ENCODE data around the gene CALN1.
"Not testable (repeated sequence)": the region's sequence is repeated elsewhere in the genome, so short reads cannot be mapped to it uniquely, and the experiment has no call there.

Gene CALN1

GRCh38 chr7:71937840-71938371, 474.2 kb downstream of the CALN1 start:
- no peak for DNase-seq

GRCh38 chr7:71935674-71936073, 476.5 kb downstream of the CALN1 start:
- DNase-seq: no peak

GRCh38 chr7:71933426-71933825, 478.7 kb downstream of the CALN1 start:
- DNase-seq: no peak

GRCh38 chr7:71925663-71926062, 486.5 kb downstream of the CALN1 start:
- no peak for DNase-seq

GRCh38 chr7:71914204-71914603, 497.9 kb downstream of the CALN1 start:
- not testable (repeated sequence) for DNase-seq

DNA sequence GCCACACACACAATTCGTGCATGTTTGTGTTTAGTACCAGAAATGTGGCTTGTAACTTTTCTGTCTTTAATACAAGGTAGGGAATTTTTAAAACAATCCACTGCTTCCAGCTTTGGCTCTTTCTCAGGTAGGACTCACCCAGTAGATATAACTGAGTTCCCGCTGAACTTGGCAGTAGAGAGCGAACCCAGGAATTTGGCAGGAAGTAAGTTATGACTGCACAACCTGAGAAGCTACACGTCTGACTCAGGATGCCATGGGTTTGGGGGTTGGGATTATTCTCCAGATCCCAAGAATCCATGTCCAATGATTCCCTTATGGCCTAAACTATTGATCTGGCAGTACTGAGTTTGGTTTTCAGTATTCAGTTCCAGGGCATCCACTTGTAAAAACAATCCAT, 499.7 kb downstream of the CALN1 start:
- no peak for DNase-seq

- DNase-seq: no peak
Measured at GRCh38 chr7:71911051-71911450, 501.1 kb downstream of the CALN1 start.

DNA sequence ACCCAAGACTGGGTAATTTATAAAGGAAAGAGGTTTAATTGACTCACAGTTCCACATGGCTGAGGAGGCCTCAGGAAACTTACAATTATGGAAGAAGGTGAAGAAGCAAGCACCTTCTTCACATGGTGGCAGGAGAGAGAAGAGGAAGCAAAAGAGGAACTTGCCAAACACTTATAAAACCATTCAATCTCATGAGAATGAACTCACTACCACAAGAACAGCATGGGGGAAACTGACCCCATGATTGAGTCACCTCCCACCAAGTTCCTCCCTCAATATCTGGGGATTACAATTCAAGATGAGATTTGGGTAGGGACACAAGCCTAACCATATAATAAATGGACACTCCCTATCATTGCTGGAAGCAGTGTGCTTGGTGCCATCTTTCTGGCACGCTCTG, 506.3 kb downstream of the CALN1 start:
- no peak for DNase-seq

DNA sequence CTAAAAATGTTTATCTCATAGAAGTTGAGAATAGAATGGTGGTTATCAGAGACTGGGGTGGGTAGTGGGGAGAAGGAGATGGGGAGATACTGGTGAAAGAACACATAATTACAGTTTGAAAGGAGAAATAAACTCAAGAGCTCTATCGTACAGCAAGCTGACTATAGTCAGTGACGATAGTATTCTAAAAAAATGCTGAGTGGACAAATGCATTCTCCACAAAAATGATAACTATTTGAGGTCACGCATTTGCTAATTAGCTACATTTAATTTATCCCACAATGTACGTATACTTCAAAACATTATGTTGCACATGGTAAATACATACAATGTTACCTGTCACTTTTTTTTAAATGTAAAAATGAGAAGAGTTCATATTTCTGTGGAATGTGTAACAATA, 507.7 kb downstream of the CALN1 start:
- no peak for DNase-seq

GRCh38 chr7:71900556-71900955, 511.6 kb downstream of the CALN1 start:
- peak; percentile 46 for DNase-seq

DNA sequence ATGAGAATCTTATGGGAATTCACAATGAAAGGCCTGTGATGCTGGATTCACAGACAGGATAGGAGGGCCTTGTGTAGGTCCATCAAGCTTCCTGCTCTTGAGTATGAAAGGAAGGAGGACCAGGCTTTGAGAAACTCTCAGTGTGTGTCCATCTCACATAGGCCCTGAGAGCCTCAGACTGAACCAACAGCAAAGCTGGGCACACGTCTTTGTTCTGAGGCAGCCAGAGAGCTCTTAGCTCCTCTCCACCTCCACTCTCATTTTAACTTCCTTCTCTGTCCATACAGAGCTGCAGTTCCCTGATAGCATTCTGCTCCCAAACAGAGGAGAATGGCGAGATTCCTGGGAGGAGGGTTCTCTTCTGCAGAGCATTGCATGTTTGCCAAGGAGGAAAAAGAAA, 515.6 kb downstream of the CALN1 start:
- peak; percentile 66 for DNase-seq

DNA sequence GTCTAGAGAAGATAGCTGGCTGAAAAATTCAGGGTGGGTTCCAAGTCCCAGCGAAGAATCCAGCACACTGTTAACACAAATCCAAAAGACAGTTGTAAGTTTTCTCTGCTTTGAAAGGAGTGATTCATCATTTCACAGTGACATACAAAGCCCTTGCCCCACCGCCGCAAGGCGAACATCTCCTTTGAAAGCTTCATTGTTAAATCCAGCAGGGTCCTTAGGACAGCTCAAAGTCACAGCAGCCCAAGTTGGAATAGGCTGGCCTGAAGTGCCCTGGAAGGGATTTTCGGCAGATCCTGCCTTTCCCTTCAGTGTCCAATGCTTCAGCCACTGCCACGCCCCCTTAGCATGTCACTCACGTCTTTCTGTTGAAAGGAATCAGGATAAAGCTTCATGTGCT, 526.1 kb downstream of the CALN1 start:
- no peak for DNase-seq

DNA sequence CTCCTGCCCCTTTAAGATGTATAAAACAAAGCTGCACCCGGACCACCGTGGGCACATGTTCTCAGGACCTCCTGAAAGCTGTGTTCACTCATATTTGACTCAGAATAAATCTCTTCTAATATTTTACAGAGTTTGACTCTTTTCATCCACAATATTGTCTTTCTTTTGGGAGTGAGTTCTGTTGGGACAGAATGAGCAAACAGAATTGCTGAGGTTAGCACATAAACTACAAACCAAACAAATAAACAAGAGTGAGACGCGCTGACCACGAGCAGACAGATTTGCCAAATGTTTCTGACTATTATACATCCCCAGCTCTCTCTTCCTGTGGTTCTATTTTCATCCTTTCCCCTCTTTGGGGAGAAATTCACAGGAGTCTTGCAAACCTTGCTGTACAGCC, 526.7 kb downstream of the CALN1 start:
- no peak for DNase-seq

- DNase-seq: no peak
Measured at GRCh38 chr7:71883415-71883814, 528.7 kb downstream of the CALN1 start.

- no peak for DNase-seq
Measured at GRCh38 chr7:71871446-71871845, 540.7 kb downstream of the CALN1 start.

GRCh38 chr7:71870812-71871211, 541.3 kb downstream of the CALN1 start:
- DNase-seq: no peak

- peak; percentile 34 for DNase-seq
Measured at GRCh38 chr7:71868797-71869196, 543.3 kb downstream of the CALN1 start.

DNA sequence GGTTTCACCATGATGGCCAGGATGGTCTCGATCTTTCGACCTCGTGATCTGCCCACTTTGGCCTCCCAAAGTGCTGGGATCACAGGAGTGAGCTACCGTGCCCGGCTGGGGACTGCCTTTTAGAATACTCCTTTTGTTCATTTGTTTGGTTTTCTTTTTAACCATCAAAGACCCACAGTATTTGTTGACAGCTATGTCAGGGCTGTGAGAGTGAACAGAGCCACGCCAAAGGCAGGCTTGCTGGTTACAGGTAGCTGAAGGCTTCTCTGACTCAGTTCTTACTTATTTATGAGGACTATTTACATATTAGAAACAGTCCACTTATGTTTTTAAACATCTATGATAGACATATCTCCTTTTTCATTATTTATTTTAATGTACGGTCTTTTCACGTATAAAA, 544.5 kb downstream of the CALN1 start:
- no peak for DNase-seq

DNA sequence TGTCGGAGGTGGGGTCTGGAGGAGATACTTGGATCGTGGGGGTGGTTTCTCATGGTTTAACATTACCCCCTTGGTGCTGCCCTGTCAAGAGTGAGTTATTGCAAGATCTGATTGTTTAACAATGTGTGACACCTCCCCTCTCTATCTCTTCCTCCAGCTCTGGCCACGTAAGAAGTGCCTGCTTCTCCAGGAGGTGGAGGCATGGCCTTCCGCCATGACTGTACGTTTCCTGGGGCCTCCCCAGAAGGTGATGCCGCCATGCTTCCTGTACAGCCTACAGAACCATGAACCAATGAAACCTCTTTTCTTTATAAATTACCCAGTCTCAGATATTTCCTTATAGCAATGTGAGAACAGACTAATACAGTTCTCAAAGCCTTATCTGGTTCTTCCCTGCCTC, 547.0 kb downstream of the CALN1 start:
- DNase-seq: no peak

- no peak for DNase-seq
Measured at GRCh38 chr7:71864130-71864529, 548.0 kb downstream of the CALN1 start.

DNA sequence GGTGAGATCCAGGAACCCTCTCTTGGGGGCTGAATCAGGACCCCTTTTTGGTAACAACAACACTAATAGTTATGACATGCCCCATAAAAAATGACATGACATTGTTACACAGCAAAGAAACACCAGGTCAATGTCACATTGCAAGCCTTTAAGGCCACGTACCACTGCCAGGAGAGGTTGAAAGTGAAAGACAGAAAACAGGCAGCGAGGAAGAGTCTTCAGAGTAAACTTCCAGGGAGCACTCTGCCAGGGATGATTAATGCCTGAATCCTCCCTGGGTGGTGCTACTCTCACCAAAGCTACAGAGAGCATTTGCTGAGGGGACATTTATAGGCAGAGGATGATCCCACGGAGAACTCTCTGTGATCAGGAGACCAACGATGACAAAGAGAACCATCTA, 551.6 kb downstream of the CALN1 start:
- DNase-seq: no peak

DNA sequence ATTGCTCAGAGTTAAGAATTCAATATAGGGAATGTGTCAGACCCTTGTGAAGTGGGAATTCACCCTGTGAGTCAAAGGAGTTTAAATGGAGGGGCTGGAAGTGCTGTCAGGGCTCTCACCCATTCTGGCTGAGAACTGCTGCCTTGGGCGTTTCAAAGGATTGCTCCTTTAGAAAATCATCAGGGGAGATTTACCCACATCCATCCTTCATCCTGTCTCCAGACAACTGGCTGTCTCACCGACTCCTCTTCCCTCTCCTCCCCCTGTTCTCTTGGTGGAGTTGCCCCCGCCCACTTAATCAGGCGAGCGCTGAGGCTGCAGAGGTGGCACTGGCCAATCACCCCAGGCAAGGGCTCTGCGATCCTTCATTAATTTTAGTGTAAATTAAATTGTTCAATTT, 554.8 kb downstream of the CALN1 start:
- no peak for DNase-seq

- DNase-seq: no peak
Measured at GRCh38 chr7:71854546-71855397, 557.4 kb downstream of the CALN1 start.

- no peak for DNase-seq
Measured at GRCh38 chr7:71851776-71852498, 560.2 kb downstream of the CALN1 start.
